ENCODE results near the gene DDB1. TPM values are rescaled to one million over a fixed set of nuclear protein-coding genes. Genes with fewer than 3 reads are reported as not detected.

Gene DDB1
- total and polyA plus RNA-seq, 2 experiments from 2014 or later = 177 to 215 TPM

DNA sequence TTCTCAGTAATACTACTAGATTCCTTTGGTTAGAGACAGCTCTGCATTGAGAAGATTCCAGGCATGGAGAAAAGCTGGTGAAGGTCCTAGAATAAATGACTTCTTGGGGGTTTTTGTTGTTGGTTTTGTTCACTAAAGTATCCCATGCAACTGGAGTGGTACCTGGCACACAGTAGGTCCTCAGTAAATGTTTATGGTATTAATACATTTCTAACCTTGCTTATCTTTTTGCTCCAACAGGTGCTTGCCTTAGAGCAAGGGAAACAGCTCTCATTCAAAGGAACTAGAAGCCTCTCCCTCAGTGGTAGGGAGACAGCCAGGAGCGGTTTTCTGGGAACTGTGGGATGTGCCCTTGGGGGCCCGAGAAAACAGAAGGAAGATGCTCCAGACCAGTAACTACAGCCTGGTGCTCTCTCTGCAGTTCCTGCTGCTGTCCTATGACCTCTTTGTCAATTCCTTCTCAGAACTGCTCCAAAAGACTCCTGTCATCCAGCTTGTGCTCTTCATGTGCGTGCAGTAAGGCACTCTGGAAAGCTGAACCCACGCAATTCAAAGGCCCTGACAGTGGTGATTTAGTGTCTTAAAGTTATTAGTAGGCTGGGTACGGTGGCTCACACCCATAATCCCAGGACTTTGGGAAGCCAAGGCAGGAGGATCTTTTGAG, 31.2 kb upstream of the DDB1 start:
- no peak overlapping the region for H3K4me2 ChIP-seq
- no peaks in the 10 kb centered on the region for H3K36me3 ChIP-seq (replicated peaks; ENCODE audit: insufficient read depth, low read depth)
- no peak for DNase-seq (ENCODE audit: low spot score)
- no peaks in the 10 kb centered on the region for H4K20me1 ChIP-seq (ENCODE audit: insufficient read depth, poor library complexity, severe bottlenecking)
- H3K27ac ChIP-seq = no peak overlapping the region
- no peaks in the 10 kb centered on the region for H3K9me2 ChIP-seq (replicated peaks; ENCODE audit: insufficient read depth)
- H3K4me3 ChIP-seq = no peak overlapping the region
- H3K4me1 ChIP-seq (ENCODE audit: insufficient read depth) = peaks cover 9% of the 10 kb centered on the region
- H3K79me2 ChIP-seq = peaks cover 31% of the 10 kb centered on the region
- H3K9me3 ChIP-seq (ENCODE audit: low read depth) = no peaks in the 10 kb centered on the region
- TF ChIP-seq EZH2 (IDR thresholded peaks at IDR 0.05; ENCODE audit: borderline replicate concordance) (no peak), EZH2phosphoT487 (IDR thresholded peaks at IDR 0.05; ENCODE audit: low read depth, severe bottlenecking, unreplicated experiment) (no peak)
- TF ChIP-seq, protein P1, sequence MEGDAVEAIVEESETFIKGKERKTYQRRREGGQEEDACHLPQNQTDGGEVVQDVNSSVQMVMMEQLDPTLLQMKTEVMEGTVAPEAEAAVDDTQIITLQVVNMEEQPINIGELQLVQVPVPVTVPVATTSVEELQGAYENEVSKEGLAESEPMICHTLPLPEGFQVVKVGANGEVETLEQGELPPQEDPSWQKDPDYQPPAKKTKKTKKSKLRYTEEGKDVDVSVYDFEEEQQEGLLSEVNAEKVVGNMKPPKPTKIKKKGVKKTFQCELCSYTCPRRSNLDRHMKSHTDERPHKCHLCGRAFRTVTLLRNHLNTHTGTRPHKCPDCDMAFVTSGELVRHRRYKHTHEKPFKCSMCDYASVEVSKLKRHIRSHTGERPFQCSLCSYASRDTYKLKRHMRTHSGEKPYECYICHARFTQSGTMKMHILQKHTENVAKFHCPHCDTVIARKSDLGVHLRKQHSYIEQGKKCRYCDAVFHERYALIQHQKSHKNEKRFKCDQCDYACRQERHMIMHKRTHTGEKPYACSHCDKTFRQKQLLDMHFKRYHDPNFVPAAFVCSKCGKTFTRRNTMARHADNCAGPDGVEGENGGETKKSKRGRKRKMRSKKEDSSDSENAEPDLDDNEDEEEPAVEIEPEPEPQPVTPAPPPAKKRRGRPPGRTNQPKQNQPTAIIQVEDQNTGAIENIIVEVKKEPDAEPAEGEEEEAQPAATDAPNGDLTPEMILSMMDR (IDR thresholded peaks at IDR 0.05; ENCODE audit: poor library complexity) = no peak
- H3K27me3 ChIP-seq = no peaks in the 10 kb centered on the region
- H2AFZ ChIP-seq = no peak overlapping the region
- WGBS (ENCODE audit: low lambda C conversion rate, missing lambda C conversion rate) = 96% methylated on average over 5 of the region's 5 CpGs

DNA sequence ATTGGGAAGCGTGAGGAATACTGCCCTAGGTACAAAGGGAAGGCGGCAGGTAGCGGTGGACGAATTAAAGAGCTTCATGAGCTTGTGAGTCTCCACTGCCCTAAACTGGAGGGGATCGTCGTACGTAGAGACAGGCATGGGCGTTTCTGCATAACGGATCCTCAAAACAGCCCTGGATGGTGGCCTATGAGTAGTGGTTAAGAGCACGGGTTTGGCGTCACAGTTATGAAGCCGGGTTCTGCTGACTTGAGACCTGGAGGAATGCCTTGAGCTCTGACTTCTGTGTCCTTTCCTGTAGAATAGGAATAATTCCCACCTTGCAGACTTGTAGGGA, 29.6 kb upstream of the DDB1 start:
- Histone ChIP-seq H3K9me2 (replicated peaks; ENCODE audit: insufficient read depth) (no peaks in the 10 kb centered on the region), H3K9me3 (ENCODE audit: low read depth) (no peaks in the 10 kb centered on the region), H3K27ac (peak overlapping the region; percentile 99)

DNA sequence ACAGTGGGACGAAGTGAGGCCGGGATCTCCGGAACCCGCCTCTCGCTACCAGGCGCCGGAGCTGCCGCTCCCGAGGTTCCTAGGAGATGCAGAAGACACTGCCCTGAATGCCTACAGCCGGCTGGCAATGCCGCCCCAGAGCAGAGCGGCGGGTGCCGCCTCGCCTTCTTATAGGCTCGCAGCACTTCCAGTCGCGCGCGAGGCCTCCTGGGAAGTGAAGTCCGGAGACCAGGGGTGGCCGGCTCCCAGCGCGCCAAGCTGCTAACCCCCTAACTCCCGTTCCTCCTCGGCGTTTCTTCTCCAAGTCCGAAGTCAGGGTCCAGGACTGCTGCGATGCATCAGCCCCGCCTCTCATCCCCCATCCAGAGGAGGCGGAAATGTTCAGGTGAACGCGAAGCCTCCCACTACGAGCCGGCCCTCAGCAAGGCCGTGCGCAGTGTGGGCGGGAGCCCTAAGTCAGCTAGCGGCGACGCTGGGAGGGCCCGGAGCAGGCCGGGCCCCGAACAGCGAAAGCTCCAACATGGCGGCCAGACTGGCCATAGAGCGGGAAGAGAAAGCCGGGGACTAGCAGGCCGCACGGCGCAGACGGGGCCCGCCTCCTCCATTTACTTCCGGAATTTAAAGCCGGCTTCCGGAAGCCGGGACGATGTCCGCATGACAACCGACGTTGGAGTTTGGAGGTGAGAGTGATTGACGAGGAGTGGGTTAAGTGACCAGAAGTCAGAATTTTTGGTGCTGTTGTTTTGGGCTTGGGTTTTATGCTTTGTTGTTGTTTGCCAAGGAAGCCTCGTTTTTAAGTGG, 29.0 kb upstream of the DDB1 start, which contains the start of the genes CYB561A3 and TMEM138:
Gene CYB561A3, minus strand, starts transcription at position 142 of the 801 bp plus-strand sequence. CDS start 5,169 bp downstream, outside the sequence.
Gene TMEM138, plus strand, starts transcription at position 634 of the 801 bp plus-strand sequence. CDS start 2,017 bp downstream, outside the sequence.
- WGBS (ENCODE audit: low lambda C conversion rate, missing lambda C conversion rate) = 1% methylated on average over 62 of the region's 63 CpGs
- Histone ChIP-seq H3K4me3 (peak within 1 kb of the TSS; percentile 71), H3K79me2 (peaks cover 37% of the 10 kb centered on the region)

More for the DNA sequence above, 29.6 kb upstream of the DDB1 start:
- no peak for TF ChIP-seq EZH2 (IDR thresholded peaks at IDR 0.05; ENCODE audit: borderline replicate concordance)
- TF ChIP-seq, protein P1 (IDR thresholded peaks at IDR 0.05; ENCODE audit: poor library complexity) = no peak
- no peak for TF ChIP-seq EZH2phosphoT487 (IDR thresholded peaks at IDR 0.05; ENCODE audit: low read depth, severe bottlenecking, unreplicated experiment)
- 2% methylated on average over 12 of the region's 12 CpGs for WGBS (ENCODE audit: low lambda C conversion rate, missing lambda C conversion rate)
- peak overlapping the region; percentile 90 for H3K4me2 ChIP-seq
- H3K4me1 ChIP-seq (ENCODE audit: insufficient read depth) = peaks cover 9% of the 10 kb centered on the region
- H3K27me3 ChIP-seq = no peaks in the 10 kb centered on the region
- no peaks in the 10 kb centered on the region for H4K20me1 ChIP-seq (ENCODE audit: insufficient read depth, poor library complexity, severe bottlenecking)
- no peaks in the 10 kb centered on the region for H3K36me3 ChIP-seq (replicated peaks; ENCODE audit: insufficient read depth, low read depth)
- DNase-seq (ENCODE audit: low spot score) = peak; percentile 39
- peaks cover 37% of the 10 kb centered on the region for H3K79me2 ChIP-seq
- peak overlapping the region; percentile 73 for H2AFZ ChIP-seq
- H3K4me3 ChIP-seq = peak overlapping the region; percentile 63

More for the DNA sequence above, 29.0 kb upstream of the DDB1 start, which contains the start of the genes CYB561A3 and TMEM138:
- peak within 1 kb of the TSS; percentile 99 for H3K27ac ChIP-seq
- H3K9me3 ChIP-seq (ENCODE audit: low read depth) = no peaks in the 10 kb centered on the region
- no peaks in the 10 kb centered on the region for H3K27me3 ChIP-seq
- H3K4me2 ChIP-seq = peak within 1 kb of the TSS; percentile 90
- H2AFZ ChIP-seq = peak within 1 kb of the TSS; percentile 91
- DNase-seq (ENCODE audit: low spot score) = peak; percentile 96
- TF ChIP-seq, protein P1 (IDR thresholded peaks at IDR 0.05; ENCODE audit: poor library complexity) = no peak
- TF ChIP-seq EZH2 (IDR thresholded peaks at IDR 0.05; ENCODE audit: borderline replicate concordance) (no peak), EZH2phosphoT487 (IDR thresholded peaks at IDR 0.05; ENCODE audit: low read depth, severe bottlenecking, unreplicated experiment) (no peak)
- no peaks in the 10 kb centered on the region for H3K36me3 ChIP-seq (replicated peaks; ENCODE audit: insufficient read depth, low read depth)
- H4K20me1 ChIP-seq (ENCODE audit: insufficient read depth, poor library complexity, severe bottlenecking) = no peaks in the 10 kb centered on the region
- no peaks in the 10 kb centered on the region for H3K9me2 ChIP-seq (replicated peaks; ENCODE audit: insufficient read depth)
- peaks cover 9% of the 10 kb centered on the region for H3K4me1 ChIP-seq (ENCODE audit: insufficient read depth)

Data from hepatocyte (in vitro differentiated cells).